Measurements from ENCODE around the gene CRIM1. TPM values are rescaled to one million over a fixed set of nuclear protein-coding genes. Genes with fewer than 3 reads are reported as not detected.

Gene CRIM1
- total RNA-seq, 2 donors from 2014 or later, result 2.2 to 15.5 TPM

DNA sequence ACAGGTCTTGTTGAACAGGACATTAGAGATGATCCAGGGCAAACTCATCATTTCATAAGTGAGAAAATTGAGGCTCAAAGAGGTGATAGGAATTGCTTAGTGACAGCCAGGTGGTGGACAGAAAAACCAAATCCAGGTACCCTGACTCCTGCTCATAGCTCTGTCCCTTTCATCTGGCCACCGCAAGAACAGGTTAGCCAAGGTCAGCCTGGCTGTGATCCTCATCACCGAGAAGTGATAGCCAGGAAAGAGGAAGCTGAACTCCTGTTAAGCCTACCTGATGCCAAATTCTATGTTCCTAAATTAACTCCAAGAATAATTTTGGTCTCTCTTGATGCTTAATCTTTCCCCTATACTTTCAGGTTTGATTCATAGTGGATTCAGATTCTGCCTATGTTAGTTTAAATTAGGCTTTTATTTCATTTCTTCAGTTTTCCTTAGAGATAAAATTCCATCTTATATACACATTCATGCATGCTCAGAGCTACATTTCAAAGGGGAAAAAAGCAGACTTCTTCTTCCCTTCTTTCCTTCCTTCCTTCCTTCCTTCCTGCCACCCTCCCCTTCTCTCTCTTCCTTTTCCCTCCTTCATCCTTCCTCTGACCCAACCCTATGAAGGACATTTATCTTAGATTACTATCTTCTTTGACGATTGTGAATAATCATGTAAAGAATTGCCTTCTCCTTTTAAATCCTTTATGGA lies 17.3 kb upstream of the CRIM1 start:
- H3K4me3 Mint-ChIP-seq, result no peak overlapping the region
- H3K27me3 Mint-ChIP-seq, result peaks cover 11% of the 10 kb centered on the region
- H3K36me3 Mint-ChIP-seq (ENCODE audit: low read depth), result no peaks in the 10 kb centered on the region
- no peak for ATAC-seq (replicated peaks)
- H3K4me1 Mint-ChIP-seq, result no peaks in the 10 kb centered on the region
- H3K9me3 Mint-ChIP-seq, result no peaks in the 10 kb centered on the region
- no peak overlapping the region for H3K27ac Mint-ChIP-seq

DNA sequence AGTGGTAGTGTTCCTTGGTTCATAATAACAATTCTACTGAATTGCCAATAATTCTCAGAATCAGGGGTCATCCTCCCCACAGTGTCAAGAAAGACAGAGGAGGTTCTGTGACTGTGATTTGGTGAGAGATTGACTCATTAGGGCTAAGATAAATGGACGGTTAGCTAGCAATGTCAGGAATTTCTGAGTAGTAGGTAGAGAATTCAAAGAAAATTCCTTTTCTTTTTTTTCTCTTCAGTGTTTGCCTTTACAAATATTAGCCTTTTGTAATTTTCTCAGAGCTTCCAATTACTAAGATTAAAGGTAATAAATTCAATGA lies 16.8 kb upstream of the CRIM1 start:
- H3K4me1 Mint-ChIP-seq, result no peaks in the 10 kb centered on the region
- no peaks in the 10 kb centered on the region for H3K36me3 Mint-ChIP-seq (ENCODE audit: low read depth)
- H3K27ac Mint-ChIP-seq, result no peak overlapping the region
- H3K4me3 Mint-ChIP-seq, result no peak overlapping the region
- ATAC-seq (replicated peaks), result no peak
- peaks cover 12% of the 10 kb centered on the region for H3K27me3 Mint-ChIP-seq
- no peaks in the 10 kb centered on the region for H3K9me3 Mint-ChIP-seq

- H3K9me3 Mint-ChIP-seq, result no peaks in the 10 kb centered on the region
- H3K27me3 Mint-ChIP-seq, result peaks cover 15% of the 10 kb centered on the region
- ATAC-seq (replicated peaks), result no peak
- no peak overlapping the region for H3K4me3 Mint-ChIP-seq
- no peak overlapping the region for H3K27ac Mint-ChIP-seq
- no peaks in the 10 kb centered on the region for H3K36me3 Mint-ChIP-seq (ENCODE audit: low read depth)
- H3K4me1 Mint-ChIP-seq, result no peaks in the 10 kb centered on the region
Observed at GRCh38 chr2:36339607-36340218, 15.9 kb upstream of the CRIM1 start.

DNA sequence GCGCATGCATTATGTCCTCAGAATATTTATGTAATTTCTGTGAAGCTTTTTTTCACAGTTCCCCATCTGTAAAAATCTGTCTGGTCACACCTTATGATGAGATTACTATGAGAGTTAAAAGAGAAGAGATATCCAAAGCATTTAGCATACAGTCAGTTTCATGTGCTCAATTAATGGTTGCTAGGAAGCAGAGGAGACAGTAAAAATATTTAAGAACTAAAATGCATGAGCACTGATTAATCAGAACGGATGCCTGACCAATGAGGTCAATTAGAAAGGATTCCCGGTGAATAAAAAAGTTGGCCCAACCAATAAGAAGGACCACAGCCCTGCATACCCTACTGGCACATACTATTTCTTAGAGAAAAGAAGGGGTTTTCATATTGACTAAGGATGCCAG lies 12.0 kb upstream of the CRIM1 start:
- ATAC-seq (replicated peaks), result no peak
- no peaks in the 10 kb centered on the region for H3K36me3 Mint-ChIP-seq (ENCODE audit: low read depth)
- H3K4me3 Mint-ChIP-seq, result no peak overlapping the region
- no peaks in the 10 kb centered on the region for H3K4me1 Mint-ChIP-seq
- peaks cover 12% of the 10 kb centered on the region for H3K27me3 Mint-ChIP-seq
- H3K9me3 Mint-ChIP-seq, result no peaks in the 10 kb centered on the region
- no peak overlapping the region for H3K27ac Mint-ChIP-seq

DNA sequence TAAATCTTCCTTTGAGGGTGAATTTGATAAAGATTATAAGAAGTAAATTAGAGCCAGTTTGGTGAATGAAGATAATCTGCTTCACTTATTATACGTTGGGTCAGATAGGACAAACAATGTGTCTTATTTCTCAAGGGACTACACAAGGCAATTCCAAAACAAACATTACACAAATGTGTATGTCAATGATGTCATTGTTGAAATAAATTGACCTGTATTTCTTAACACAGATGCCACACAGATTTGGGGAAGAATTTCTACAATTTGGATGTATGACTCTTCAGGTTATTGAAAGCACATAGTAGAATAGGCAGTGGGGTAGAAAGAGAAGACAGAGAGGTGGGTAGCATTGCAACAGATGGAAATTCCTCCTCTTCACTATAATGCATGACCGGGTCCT lies 6.9 kb upstream of the CRIM1 start:
- H3K36me3 Mint-ChIP-seq (ENCODE audit: low read depth), result no peaks in the 10 kb centered on the region
- H3K27ac Mint-ChIP-seq, result no peak overlapping the region
- no peak overlapping the region for H3K4me3 Mint-ChIP-seq
- no peak for ATAC-seq (replicated peaks)
- peaks cover 14% of the 10 kb centered on the region for H3K27me3 Mint-ChIP-seq
- no peaks in the 10 kb centered on the region for H3K4me1 Mint-ChIP-seq
- no peaks in the 10 kb centered on the region for H3K9me3 Mint-ChIP-seq

GRCh38 chr2:36351291-36351690 lies 4.3 kb upstream of the CRIM1 start:
- Mint-ChIP-seq H3K27me3 (peaks cover 16% of the 10 kb centered on the region), H3K9me3 (no peaks in the 10 kb centered on the region), H3K36me3 (ENCODE audit: low read depth) (no peaks in the 10 kb centered on the region), H3K27ac (no peak overlapping the region), H3K4me1 (no peaks in the 10 kb centered on the region), H3K4me3 (no peak overlapping the region)
- ATAC-seq (replicated peaks), result no peak

- Mint-ChIP-seq H3K9me3 (no peaks in the 10 kb centered on the region), H3K36me3 (ENCODE audit: low read depth) (peaks cover 1% of the 10 kb centered on the region), H3K4me3 (no peak overlapping the region), H3K4me1 (no peaks in the 10 kb centered on the region), H3K27me3 (peaks cover 15% of the 10 kb centered on the region), H3K27ac (no peak overlapping the region)
- ATAC-seq (replicated peaks), result no peak
Observed at GRCh38 chr2:36351736-36352349, 3.7 kb upstream of the CRIM1 start.

DNA sequence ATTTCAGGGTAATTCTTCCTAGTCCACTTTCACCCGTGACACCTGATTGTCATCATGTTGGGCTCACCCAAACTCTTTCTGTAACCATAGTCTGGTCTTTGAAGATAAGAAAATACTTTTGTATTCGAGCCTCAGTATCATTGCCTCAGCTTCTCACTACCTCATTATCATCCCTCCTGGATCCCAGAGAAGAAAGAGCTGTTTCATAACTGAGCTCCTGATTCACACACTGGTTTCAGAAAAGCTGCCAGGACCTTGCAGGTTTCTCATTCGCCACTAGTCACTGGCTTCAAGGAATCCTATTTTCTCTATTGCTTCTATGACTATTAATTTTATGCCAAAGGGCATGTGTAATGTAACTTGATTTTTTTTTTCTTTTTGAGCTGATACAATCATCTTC lies 2.9 kb upstream of the CRIM1 start:
- no peak for ATAC-seq (replicated peaks)
- Mint-ChIP-seq H3K9me3 (no peaks in the 10 kb centered on the region), H3K27ac (no peak overlapping the region), H3K4me1 (peaks cover 8% of the 10 kb centered on the region), H3K36me3 (ENCODE audit: low read depth) (peaks cover 10% of the 10 kb centered on the region), H3K27me3 (peaks cover 15% of the 10 kb centered on the region), H3K4me3 (no peak overlapping the region)

DNA sequence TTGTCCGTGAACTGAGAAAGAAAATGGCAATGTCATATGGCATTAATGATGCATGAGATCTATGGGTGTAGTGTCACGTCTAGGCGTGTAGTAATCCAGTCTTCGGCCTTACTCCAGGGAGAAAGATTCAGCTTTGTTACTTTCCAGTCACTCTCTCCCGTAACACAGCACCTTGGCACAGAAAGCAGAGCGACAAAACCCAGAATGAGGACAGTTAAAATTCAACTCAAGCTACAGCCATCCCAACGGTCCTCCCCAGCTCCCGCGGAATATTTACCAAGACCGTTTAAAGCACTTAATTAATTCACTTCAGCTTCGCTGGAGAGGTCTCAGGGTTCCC lies 797 bp upstream of the CRIM1 start:
- Mint-ChIP-seq H3K4me1 (peaks cover 17% of the 10 kb centered on the region), H3K4me3 (peak overlapping the region; percentile 62), H3K27ac (peak overlapping the region; percentile 15), H3K27me3 (peaks cover 22% of the 10 kb centered on the region), H3K36me3 (ENCODE audit: low read depth) (peaks cover 13% of the 10 kb centered on the region), H3K9me3 (no peaks in the 10 kb centered on the region)
- no peak for ATAC-seq (replicated peaks)

DNA sequence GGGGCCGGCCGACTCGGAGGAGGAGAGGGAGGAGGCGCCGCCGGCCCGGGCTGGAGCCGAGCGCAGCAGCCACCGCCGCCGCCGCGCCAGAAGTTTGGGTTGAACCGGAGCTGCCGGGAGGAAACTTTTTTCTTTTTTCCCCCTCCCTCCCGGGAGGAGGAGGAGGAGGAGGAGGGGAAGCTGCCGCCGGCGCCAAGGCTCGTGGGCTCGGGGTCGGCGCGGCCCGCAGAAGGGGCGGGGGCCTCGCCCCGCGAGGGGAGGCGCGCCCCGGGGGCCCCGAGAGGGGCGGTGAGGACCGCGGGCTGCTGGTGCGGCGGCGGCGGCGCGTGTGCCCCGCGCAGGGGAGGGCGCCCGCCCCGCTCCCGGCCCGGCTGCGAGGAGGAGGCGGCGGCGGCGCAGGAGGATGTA lies 316 bp downstream of the CRIM1 start:
- H3K4me3 Mint-ChIP-seq, result peak overlapping the region; percentile 92

DNA sequence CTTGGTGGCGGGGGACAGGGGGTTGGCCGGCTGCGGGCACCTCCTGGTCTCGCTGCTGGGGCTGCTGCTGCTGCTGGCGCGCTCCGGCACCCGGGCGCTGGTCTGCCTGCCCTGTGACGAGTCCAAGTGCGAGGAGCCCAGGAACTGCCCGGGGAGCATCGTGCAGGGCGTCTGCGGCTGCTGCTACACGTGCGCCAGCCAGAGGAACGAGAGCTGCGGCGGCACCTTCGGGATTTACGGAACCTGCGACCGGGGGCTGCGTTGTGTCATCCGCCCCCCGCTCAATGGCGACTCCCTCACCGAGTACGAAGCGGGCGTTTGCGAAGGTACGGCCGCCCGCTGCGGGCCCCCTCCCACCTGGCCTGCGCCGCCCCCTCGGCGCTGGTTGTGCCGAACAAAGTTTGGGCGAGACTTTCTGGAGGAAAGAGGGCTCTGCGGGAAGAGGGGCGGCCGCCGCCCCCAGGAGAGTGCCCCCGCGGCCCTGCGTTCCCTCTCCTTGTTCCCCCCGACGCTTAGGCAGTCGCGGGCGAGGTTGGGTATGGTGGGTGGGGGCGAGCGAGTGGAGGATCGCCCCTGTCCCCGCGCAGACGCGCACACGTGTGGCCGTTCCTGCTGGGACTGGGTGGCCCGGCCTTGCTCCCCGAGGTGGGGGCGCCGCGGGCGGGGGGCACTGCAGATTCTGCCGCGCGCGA lies 866 bp downstream of the CRIM1 start:
- peak overlapping the region; percentile 92 for H3K4me3 Mint-ChIP-seq
- peak overlapping the region; percentile 86 for H3K27ac Mint-ChIP-seq
- H3K9me3 Mint-ChIP-seq, result no peaks in the 10 kb centered on the region
- H3K27me3 Mint-ChIP-seq, result peaks cover 34% of the 10 kb centered on the region
- peaks cover 17% of the 10 kb centered on the region for H3K4me1 Mint-ChIP-seq
- ATAC-seq (replicated peaks), result peak; percentile 38
- peaks cover 13% of the 10 kb centered on the region for H3K36me3 Mint-ChIP-seq (ENCODE audit: low read depth)

More for the DNA sequence above, 316 bp downstream of the CRIM1 start:
- Mint-ChIP-seq H3K27me3 (peaks cover 28% of the 10 kb centered on the region), H3K27ac (no peak overlapping the region), H3K36me3 (ENCODE audit: low read depth) (peaks cover 13% of the 10 kb centered on the region), H3K4me1 (peaks cover 17% of the 10 kb centered on the region), H3K9me3 (no peaks in the 10 kb centered on the region)
- ATAC-seq (replicated peaks), result no peak

GRCh38 chr2:36356990-36357846 lies 1.6 kb downstream of the CRIM1 start:
- H3K27ac Mint-ChIP-seq, result peak overlapping the region; percentile 86
- peak; percentile 73 for ATAC-seq (replicated peaks)
- H3K4me3 Mint-ChIP-seq, result peak overlapping the region; percentile 92
- H3K9me3 Mint-ChIP-seq, result no peaks in the 10 kb centered on the region
- H3K36me3 Mint-ChIP-seq (ENCODE audit: low read depth), result peaks cover 13% of the 10 kb centered on the region
- peaks cover 17% of the 10 kb centered on the region for H3K4me1 Mint-ChIP-seq
- H3K27me3 Mint-ChIP-seq, result peaks cover 34% of the 10 kb centered on the region

DNA sequence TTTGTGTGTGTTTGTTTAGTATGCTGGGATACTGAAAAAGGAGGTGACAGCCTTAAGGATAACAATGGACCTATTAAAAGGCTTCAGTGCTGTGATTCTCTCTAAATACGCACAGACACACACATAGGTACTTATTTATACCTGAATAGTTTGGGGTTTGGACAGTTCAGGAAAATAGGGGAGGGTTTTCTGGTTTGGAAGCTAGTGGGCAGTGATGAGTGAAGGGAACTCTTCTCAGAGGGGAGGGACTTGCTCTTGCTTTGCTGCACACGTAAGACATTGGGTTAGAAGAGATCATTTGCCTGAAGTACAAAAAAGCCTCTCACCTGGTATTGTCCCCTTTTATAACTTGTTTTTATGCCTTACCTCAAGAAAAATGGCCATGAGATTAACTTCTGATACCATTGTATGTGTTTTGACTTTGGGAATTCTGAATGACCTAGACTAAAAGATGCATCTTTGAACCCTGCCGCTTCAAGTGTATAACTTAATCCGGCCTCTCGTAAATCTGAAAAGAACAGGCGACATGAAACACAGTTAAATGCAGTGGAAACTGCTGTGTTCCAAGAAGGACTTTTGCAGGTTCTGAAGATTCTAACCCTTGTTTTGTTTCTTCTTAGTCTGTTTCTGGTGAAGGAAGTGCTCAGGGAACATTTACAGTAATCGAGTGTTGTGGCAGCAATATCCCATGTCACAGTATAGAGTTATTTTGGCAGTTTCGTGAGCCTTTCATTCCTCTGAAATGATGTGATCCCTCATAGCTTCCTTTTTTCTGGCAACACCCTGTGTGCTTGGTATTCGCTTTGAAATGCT lies 2.5 kb downstream of the CRIM1 start:
- Mint-ChIP-seq H3K4me1 (peaks cover 17% of the 10 kb centered on the region), H3K27me3 (peaks cover 34% of the 10 kb centered on the region), H3K27ac (peak overlapping the region; percentile 86), H3K36me3 (ENCODE audit: low read depth) (peaks cover 13% of the 10 kb centered on the region), H3K9me3 (no peaks in the 10 kb centered on the region), H3K4me3 (peak overlapping the region; percentile 92)
- ATAC-seq (replicated peaks), result no peak
